ENCODE data around the gene PAQR6.

DNA sequence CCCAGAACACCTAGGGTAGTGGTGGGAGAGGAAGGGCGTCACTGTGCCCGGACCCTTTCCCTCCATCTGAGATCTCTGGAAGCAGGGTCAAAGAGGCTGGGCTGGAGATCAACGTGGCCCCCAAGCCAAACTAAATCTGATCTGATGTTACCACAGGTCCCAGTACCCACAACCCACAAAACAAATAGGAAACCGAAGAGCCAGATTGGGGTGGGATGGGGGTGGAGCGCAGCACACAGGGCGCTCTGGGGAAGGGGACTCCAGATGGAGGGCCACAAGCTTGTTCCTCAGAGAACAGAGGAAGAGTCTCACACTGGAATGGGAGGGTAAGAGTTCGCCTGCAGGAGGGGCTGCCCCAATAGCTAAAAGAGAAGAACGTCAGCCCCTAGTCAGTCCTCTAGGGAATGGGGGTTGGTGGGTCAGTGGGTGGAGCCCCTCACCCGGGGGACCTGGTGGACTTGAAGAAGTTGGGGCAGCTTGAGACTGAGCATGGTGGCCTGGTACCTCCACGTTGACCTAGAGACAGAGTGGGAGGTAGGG lies 1.5 kb downstream of the PAQR6 start:
- TF ChIP-seq, protein P1, sequence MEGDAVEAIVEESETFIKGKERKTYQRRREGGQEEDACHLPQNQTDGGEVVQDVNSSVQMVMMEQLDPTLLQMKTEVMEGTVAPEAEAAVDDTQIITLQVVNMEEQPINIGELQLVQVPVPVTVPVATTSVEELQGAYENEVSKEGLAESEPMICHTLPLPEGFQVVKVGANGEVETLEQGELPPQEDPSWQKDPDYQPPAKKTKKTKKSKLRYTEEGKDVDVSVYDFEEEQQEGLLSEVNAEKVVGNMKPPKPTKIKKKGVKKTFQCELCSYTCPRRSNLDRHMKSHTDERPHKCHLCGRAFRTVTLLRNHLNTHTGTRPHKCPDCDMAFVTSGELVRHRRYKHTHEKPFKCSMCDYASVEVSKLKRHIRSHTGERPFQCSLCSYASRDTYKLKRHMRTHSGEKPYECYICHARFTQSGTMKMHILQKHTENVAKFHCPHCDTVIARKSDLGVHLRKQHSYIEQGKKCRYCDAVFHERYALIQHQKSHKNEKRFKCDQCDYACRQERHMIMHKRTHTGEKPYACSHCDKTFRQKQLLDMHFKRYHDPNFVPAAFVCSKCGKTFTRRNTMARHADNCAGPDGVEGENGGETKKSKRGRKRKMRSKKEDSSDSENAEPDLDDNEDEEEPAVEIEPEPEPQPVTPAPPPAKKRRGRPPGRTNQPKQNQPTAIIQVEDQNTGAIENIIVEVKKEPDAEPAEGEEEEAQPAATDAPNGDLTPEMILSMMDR (IDR thresholded peaks at IDR 0.05; ENCODE audit: poor library complexity, severe bottlenecking): no peak
- TF ChIP-seq, protein P2, sequence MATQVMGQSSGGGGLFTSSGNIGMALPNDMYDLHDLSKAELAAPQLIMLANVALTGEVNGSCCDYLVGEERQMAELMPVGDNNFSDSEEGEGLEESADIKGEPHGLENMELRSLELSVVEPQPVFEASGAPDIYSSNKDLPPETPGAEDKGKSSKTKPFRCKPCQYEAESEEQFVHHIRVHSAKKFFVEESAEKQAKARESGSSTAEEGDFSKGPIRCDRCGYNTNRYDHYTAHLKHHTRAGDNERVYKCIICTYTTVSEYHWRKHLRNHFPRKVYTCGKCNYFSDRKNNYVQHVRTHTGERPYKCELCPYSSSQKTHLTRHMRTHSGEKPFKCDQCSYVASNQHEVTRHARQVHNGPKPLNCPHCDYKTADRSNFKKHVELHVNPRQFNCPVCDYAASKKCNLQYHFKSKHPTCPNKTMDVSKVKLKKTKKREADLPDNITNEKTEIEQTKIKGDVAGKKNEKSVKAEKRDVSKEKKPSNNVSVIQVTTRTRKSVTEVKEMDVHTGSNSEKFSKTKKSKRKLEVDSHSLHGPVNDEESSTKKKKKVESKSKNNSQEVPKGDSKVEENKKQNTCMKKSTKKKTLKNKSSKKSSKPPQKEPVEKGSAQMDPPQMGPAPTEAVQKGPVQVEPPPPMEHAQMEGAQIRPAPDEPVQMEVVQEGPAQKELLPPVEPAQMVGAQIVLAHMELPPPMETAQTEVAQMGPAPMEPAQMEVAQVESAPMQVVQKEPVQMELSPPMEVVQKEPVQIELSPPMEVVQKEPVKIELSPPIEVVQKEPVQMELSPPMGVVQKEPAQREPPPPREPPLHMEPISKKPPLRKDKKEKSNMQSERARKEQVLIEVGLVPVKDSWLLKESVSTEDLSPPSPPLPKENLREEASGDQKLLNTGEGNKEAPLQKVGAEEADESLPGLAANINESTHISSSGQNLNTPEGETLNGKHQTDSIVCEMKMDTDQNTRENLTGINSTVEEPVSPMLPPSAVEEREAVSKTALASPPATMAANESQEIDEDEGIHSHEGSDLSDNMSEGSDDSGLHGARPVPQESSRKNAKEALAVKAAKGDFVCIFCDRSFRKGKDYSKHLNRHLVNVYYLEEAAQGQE (IDR thresholded peaks at IDR 0.05; ENCODE audit: borderline replicate concordance): no peak
- TF ChIP-seq EZH2 (IDR thresholded peaks at IDR 0.05; ENCODE audit: borderline replicate concordance, insufficient read depth, low read length, poor library complexity, severe bottlenecking) (no peak), MXI1 (conservative IDR thresholded peaks at IDR 0.05; ENCODE audit: poor library complexity, severe bottlenecking) (no peak), TAF1 (IDR thresholded peaks at IDR 0.05; ENCODE audit: low read depth) (no peak), EP300 (conservative IDR thresholded peaks at IDR 0.05; ENCODE audit: poor library complexity, severe bottlenecking) (no peak), POLR2AphosphoS5 (IDR thresholded peaks at IDR 0.05) (no peak), SMC3 (conservative IDR thresholded peaks at IDR 0.05; ENCODE audit: poor library complexity) (no peak), RAD21 (conservative IDR thresholded peaks at IDR 0.05) (no peak)

All from neural cell (in vitro differentiated cells).